B cell (primary cell): ENCODE data around the gene ELAVL3. TPM values are rescaled to one million over a fixed set of nuclear protein-coding genes. Genes with fewer than 3 reads are reported as not detected.

Source experiments
- ATAC-seq: fragments of 200-7000 bp; cut with Tn5 transposase; one replicate; pipeline ENCODE4 v1.10.0; 2021; ENCODE audit warnings: low read depth, mild to moderate bottlenecking, moderate number of reproducible peaks, moderate library complexity
- CTCF ChIA-PET: fragments of 350-600 bp; sonication (Branson Sonifier 250); formaldehyde crosslinking; loops from one replicate; lab custom pipeline; 2021; ENCODE audit warnings: antibody characterized with exemption, inconsistent platforms; lab: Charles Lee
- POLR2A ChIA-PET: fragments of 350-600 bp; sonication (Branson Sonifier 250); formaldehyde crosslinking; loops from one replicate; lab custom pipeline; 2021; ENCODE audit warnings: antibody characterized with exemption; lab: Charles Lee
- DNase-seq: peaks from one replicate; pipeline ENCODE4 v3.0.0; 2013
- H2AFZ ChIP-seq: 2 replicates; pipeline ENCODE4 v1.6.1; 2012; ENCODE audit warnings: mild to moderate bottlenecking, low read depth, low read length; ENCODE audit not compliant: insufficient read depth, poor library complexity, severe bottlenecking
- H3K27ac ChIP-seq, 2 donors: 1 replicate in 1 of 2; 2 replicates in 1 of 2; pipeline ENCODE4 v1.5.1; 2012 to 2013; ENCODE audit warnings: low read length in 2 of 2, mild to moderate bottlenecking in 2 of 2, moderate library complexity in 1 of 2
- H3K27me3 ChIP-seq, 4 experiments: fragments of 200-600 bp in 1 of 4; sonication (generic) in 1 of 4; replicated peaks in 1 of 4; 1 replicate in 2 of 4; 2 replicates in 2 of 4; pipeline versions ENCODE4 v1.6.1 to v1.7.0; 2013 to 2016; ENCODE audit warnings: low read length in 3 of 4, mild to moderate bottlenecking in 2 of 4, mixed read lengths in 1 of 4, moderate library complexity in 1 of 4; ENCODE audit not compliant: insufficient read depth in 4 of 4, control insufficient read depth in 3 of 4; ENCODE audit errors: control extremely low read depth in 1 of 4
- H3K36me3 ChIP-seq, 2 experiments: replicated peaks in 1 of 2; 1 replicate in 1 of 2; 2 replicates in 1 of 2; pipeline versions ENCODE4 v1.6.1 to v1.7.1; 2013; ENCODE audit warnings: low read length in 1 of 2; ENCODE audit not compliant: insufficient read depth in 2 of 2, control insufficient read depth in 1 of 2; ENCODE audit errors: control extremely low read depth in 1 of 2, extremely low read depth in 1 of 2
- H3K4me1 ChIP-seq, 2 donors: fragments of 200-600 bp in 1 of 2; sonication (generic) in 1 of 2; 1 replicate in 1 of 2; 2 replicates in 1 of 2; pipeline versions ENCODE4 v1.5.1 to v1.6.1; 2013 to 2017; ENCODE audit warnings: low read length in 2 of 2; ENCODE audit not compliant: control insufficient read depth in 2 of 2, insufficient read depth in 2 of 2
- H3K4me2 ChIP-seq: replicated peaks from 2 replicates; pipeline ENCODE3; 2012; ENCODE audit warnings: mild to moderate bottlenecking, low read depth, low read length; ENCODE audit not compliant: poor library complexity, severe bottlenecking
- H3K4me3 ChIP-seq, 5 experiments: fragments of 200-600 bp in 1 of 5; sonication (generic) in 1 of 5; 1 replicate in 3 of 5; 2 replicates in 2 of 5; pipeline versions ENCODE4 v1.5.1 to v1.7.0; 2011 to 2016; ENCODE audit warnings: low read length in 4 of 5, mild to moderate bottlenecking in 4 of 5, low read depth in 2 of 5, control low read depth in 1 of 5, moderate library complexity in 1 of 5; ENCODE audit not compliant: insufficient read depth in 1 of 5; ENCODE audit errors: control extremely low read depth in 1 of 5, extremely low read depth in 1 of 5
- H3K79me2 ChIP-seq: fragments of 200-600 bp; sonication (generic); one replicate; pipeline ENCODE4 v1.6.0; 2016; ENCODE audit warnings: low read length; ENCODE audit not compliant: control insufficient read depth, insufficient read depth
- H3K9ac ChIP-seq: fragments of 200-600 bp; sonication (generic); 2 replicates; pipeline ENCODE4 v1.6.1; 2017; ENCODE audit warnings: mild to moderate bottlenecking, low read length, moderate library complexity
- H3K9me3 ChIP-seq, 3 donors: one replicate each; pipeline versions ENCODE4 v1.6.1 to v1.7.1; 2013; ENCODE audit warnings: low read length in 2 of 3; ENCODE audit not compliant: control insufficient read depth in 2 of 3, insufficient read depth in 1 of 3; ENCODE audit errors: control extremely low read depth in 1 of 3
- H4K20me1 ChIP-seq: 2 replicates; pipeline ENCODE4 v1.6.0; 2012; ENCODE audit warnings: mild to moderate bottlenecking, low read length; ENCODE audit not compliant: insufficient read depth, control insufficient read depth, poor library complexity, severe bottlenecking
- H3K27ac Mint-ChIP-seq: one replicate; pipeline ENCODE4 v1.8.0; 2021; ENCODE audit warnings: mixed read lengths
- H3K27me3 Mint-ChIP-seq: one replicate; pipeline ENCODE4 v1.8.0; 2021; ENCODE audit warnings: mixed read lengths
- H3K4me1 Mint-ChIP-seq: one replicate; pipeline ENCODE4 v1.8.0; 2021; ENCODE audit warnings: mixed read lengths
- H3K4me3 Mint-ChIP-seq: one replicate; pipeline ENCODE4 v1.8.0; 2021; ENCODE audit warnings: mixed read lengths
- H3K9me3 Mint-ChIP-seq: one replicate; pipeline ENCODE4 v1.8.0; 2022; ENCODE audit warnings: mixed read lengths; ENCODE audit not compliant: insufficient read depth
- CTCF ChIP-seq: fragments of 200-600 bp; IDR thresholded peaks from one replicate; pipeline ENCODE4 v1.8.0; 2022; ENCODE audit warnings: antibody characterized with exemption, mild to moderate bottlenecking
- EZH2 ChIP-seq: IDR thresholded peaks from 2 replicates; pipeline ENCODE4 v1.6.1; 2012; ENCODE audit warnings: borderline replicate concordance, low read depth, mild to moderate bottlenecking, moderate library complexity, low read length; ENCODE audit not compliant: insufficient read depth, poor library complexity, severe bottlenecking
- WGBS: methylation state at CpG from one replicate; pipeline ENCODE4 v1.1.5; 2013; ENCODE audit warnings: missing lambda C conversion rate; ENCODE audit not compliant: insufficient coverage; 5-methylcytosine and 5-hydroxymethylcytosine counted together
- intact Hi-C: fragments of 100-400 bp; cut with micrococcal nuclease; formaldehyde crosslinking; loops from one replicate; pipeline ENCODE4 v1.10.0; 2022
- polyA plus RNA-seq: library from polyadenylated mRNA; depleted of rRNA; stranded (reverse); fragments of >200 nt; gene quantifications from 2 replicates; pipeline ENCODE4 v1.2.3, GENCODE V29; 2012
- total RNA-seq, 2 donors: library from RNA; stranded (reverse); fragments of 120-200 nt in 1 of 2; gene quantifications; 1 replicate in 1 of 2; 2 replicates in 1 of 2; pipeline versions ENCODE4 v1.2.3 to v1.2.4, GENCODE V29; 2013 to 2022

Gene ELAVL3
- total and polyA plus RNA-seq, 2 donors (not counting 1 experiment from before 2014, with no cell fraction given), result 0.01 TPM; not detected in 1

GRCh38 chr19:11496391-11497163 is 15.7 kb upstream of the ELAVL3 start:
- Histone ChIP-seq H3K79me2 (no peaks in the 10 kb centered on the region), H3K9me3 (no peaks in the 10 kb centered on the region), H3K4me1 (no peaks in the 10 kb centered on the region), H3K27me3 (no peaks in the 10 kb centered on the region), H4K20me1 (no peaks in the 10 kb centered on the region), H3K4me3 (no peak overlapping the region), H3K36me3 (peaks cover 0 to 20% of the 10 kb centered on the region in 2 experiments), H3K27ac (no peak overlapping the region), H3K9ac (no peak overlapping the region), H2AFZ (no peak overlapping the region), H3K4me2 (no peak overlapping the region)
- Mint-ChIP-seq H3K4me1 (no peaks in the 10 kb centered on the region), H3K9me3 (no peaks in the 10 kb centered on the region), H3K4me3 (no peak overlapping the region), H3K27me3 (no peaks in the 10 kb centered on the region), H3K27ac (no peak overlapping the region)
- CTCF ChIA-PET, result interaction anchor here (0.5 to 0.8 kb wide), 3 partner anchors 70 to 116 kb away, joined by 4 to 6 read pairs (median 5); no protein-coding TSS in a partner anchor
- intact Hi-C loops, result loop anchor here (1.0 to 2.0 kb wide), 2 partner anchors 64 to 91 kb away; no protein-coding TSS in a partner anchor
- TF ChIP-seq EZH2 (no peak), CTCF (peak; percentile 70)
- DNase-seq (peak; percentile 67), ATAC-seq (peak; percentile 72)
- POLR2A ChIA-PET, result no interaction called here
- WGBS, result 75% methylated on average over 13 of the region's 17 CpGs

- Histone ChIP-seq H3K4me1 (no peaks in the 10 kb centered on the region), H3K79me2 (no peaks in the 10 kb centered on the region), H4K20me1 (no peaks in the 10 kb centered on the region), H3K9me3 (no peaks in the 10 kb centered on the region), H3K4me3 (no peak overlapping the region), H3K27ac (no peak overlapping the region), H3K36me3 (peaks cover 0 to 22% of the 10 kb centered on the region in 2 experiments), H3K9ac (no peak overlapping the region), H3K4me2 (no peak overlapping the region), H2AFZ (no peak overlapping the region), H3K27me3 (no peaks in the 10 kb centered on the region)
- ChIA-PET POLR2A (no interaction called here), CTCF (interaction anchor here (0.5 to 0.6 kb wide), 2 partner anchors 70 to 117 kb away, joined by 5 to 6 read pairs; no protein-coding TSS in a partner anchor)
- Mint-ChIP-seq H3K4me3 (no peak overlapping the region), H3K27me3 (no peaks in the 10 kb centered on the region), H3K9me3 (no peaks in the 10 kb centered on the region), H3K4me1 (no peaks in the 10 kb centered on the region), H3K27ac (no peak overlapping the region)
- DNase-seq, result no peak
- WGBS, result 96% methylated on average over 22 of the region's 22 CpGs
- no peak for ATAC-seq
- intact Hi-C loops, result loop anchor here (1.0 to 2.0 kb wide), 2 partner anchors 65 to 91 kb away; no protein-coding TSS in a partner anchor
- TF ChIP-seq CTCF (no peak), EZH2 (no peak)
Measured at GRCh38 chr19:11495885-11496284, 15.0 kb upstream of the ELAVL3 start.
